GM12865 (cell line): Measurements from ENCODE around the gene CIDEA.

Source experiments
- DNase-seq: peaks from one replicate; pipeline ENCODE4 v3.0.0; 2010; ENCODE audit warnings: low read depth
- H3K4me3 ChIP-seq: 2 replicates; pipeline ENCODE4 v1.5.1; 2011; ENCODE audit warnings: mild to moderate bottlenecking, low read depth, low read length, control low read depth
- TF ChIP-seq, protein P1 (sequence below): IDR thresholded peaks from 2 replicates; pipeline ENCODE4 v1.5.1; 2011; ENCODE audit warnings: low read length, control low read depth, low read depth, inconsistent platforms; ENCODE audit not compliant: insufficient read depth; ENCODE audit errors: missing control alignments

CIDEA gene

DNA sequence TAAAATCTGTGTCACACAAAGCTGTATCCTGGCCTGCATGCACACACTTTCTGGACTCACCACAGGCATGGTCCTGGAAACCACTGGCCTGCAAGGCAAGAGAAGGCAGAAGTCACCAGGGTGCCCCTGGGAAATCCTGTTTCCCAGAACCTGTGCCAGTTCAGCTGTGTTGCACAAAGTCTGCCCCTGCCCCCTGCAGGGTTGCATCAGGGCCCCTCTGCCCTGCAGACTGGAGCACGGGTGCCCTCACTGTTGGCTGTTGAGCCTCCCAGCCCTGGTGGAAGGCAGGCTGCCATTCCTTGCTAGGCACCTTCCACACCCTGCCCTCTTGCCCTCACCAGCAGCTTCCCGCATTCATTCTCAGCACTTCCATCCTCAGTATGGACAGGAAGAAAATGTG lies 35.9 kb downstream of the CIDEA start:
- TF ChIP-seq, protein P1, sequence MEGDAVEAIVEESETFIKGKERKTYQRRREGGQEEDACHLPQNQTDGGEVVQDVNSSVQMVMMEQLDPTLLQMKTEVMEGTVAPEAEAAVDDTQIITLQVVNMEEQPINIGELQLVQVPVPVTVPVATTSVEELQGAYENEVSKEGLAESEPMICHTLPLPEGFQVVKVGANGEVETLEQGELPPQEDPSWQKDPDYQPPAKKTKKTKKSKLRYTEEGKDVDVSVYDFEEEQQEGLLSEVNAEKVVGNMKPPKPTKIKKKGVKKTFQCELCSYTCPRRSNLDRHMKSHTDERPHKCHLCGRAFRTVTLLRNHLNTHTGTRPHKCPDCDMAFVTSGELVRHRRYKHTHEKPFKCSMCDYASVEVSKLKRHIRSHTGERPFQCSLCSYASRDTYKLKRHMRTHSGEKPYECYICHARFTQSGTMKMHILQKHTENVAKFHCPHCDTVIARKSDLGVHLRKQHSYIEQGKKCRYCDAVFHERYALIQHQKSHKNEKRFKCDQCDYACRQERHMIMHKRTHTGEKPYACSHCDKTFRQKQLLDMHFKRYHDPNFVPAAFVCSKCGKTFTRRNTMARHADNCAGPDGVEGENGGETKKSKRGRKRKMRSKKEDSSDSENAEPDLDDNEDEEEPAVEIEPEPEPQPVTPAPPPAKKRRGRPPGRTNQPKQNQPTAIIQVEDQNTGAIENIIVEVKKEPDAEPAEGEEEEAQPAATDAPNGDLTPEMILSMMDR, result no peak
- H3K4me3 ChIP-seq, result no peak overlapping the region
- no peak for DNase-seq

DNA sequence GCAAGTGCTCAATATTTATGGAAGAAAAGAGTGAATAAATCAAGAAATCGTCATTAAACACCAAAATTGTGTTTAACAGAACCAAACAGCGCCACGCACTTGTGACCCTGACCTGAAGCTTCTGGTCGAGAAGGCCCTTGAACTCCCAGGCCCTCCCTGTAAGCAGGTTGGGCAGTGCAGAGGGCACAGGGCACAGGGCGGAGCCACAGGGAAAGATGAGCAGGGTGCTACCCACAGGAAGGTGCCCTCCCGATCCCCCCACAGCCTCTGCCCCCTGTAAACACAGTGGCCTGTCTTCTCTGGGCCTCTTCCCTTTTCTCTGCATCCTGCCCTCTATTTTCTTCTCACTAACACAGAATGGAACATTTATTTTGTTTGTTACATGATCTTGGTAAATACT lies 37.0 kb downstream of the CIDEA start:
- no peak overlapping the region for H3K4me3 ChIP-seq
- TF ChIP-seq, protein P1, result no peak
- no peak for DNase-seq

DNA sequence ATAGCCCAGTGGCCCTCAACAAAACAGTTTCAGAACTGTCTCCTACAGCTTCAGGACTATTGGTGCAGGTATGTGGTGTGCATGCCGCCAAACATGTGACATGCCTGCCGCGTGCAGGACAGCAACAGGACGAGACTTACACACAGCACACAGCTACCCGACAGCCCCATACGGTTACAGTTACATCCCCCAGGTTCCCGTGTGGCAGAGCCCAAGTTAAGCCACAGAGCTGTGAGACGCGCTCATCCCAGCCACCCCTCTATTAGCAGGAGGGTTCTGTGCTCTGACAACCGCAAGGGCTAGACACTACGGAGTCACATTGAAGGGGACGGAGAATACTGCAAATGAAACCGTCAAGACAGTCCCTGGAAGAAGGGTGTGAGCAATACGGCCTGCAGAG lies 37.5 kb downstream of the CIDEA start:
- no peak overlapping the region for H3K4me3 ChIP-seq
- no peak for DNase-seq
- TF ChIP-seq, protein P1, result no peak

DNA sequence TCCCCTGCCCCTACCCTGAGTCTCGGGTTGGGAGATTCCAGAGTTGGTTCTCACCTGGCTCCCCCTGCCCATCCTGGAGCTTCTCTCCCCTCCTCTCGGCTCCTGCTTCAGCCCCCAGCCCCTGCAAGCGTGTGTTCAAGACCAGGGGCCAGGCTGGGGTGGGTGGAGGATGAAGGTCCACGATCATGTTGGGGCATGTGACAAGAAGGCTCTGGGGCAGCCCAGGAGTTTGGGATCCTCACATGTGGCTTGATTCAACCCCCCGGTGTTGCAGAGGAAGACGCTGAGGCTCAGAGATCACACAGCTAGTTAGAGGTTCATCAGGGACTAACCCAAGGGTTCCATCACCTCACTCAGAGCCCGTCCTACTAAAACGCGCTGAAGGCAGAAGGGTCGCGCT lies 39.7 kb downstream of the CIDEA start:
- TF ChIP-seq, protein P1, result no peak
- H3K4me3 ChIP-seq, result no peak overlapping the region
- no peak for DNase-seq

DNA sequence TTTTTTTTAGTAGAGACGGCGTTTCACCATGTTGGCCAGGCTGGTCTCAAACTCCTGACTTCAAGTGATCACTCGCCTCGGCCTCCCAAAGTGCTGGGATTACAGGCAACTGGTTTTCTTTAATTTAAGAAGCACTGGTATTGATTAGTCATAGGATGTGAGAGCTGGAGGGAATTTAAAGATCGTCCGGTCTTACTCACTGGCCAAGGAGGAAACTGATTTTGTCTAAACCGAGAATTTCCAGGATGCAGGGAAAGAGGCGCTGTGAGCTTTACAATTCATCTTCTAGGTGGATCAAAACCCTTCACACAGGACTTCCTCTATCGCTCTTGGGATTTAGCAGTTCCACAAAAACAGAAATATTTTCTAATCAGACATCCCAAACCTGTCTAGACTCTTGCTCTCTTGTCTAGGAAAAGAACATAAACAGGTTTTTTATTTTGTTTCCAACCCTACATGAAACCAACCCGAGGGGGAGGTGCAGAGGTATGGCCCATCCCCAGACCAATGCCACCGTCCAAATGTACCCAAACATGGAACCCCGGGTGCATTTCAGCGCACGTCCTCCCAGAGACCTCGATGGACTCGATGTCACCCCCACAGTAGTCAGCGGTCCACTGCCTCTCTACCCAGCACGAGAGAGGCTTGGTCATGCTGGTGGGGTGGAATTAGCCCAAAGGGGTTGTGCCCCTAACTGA lies 41.4 kb downstream of the CIDEA start:
- no peak for DNase-seq
- TF ChIP-seq, protein P1, result no peak
- H3K4me3 ChIP-seq, result no peak overlapping the region

DNA sequence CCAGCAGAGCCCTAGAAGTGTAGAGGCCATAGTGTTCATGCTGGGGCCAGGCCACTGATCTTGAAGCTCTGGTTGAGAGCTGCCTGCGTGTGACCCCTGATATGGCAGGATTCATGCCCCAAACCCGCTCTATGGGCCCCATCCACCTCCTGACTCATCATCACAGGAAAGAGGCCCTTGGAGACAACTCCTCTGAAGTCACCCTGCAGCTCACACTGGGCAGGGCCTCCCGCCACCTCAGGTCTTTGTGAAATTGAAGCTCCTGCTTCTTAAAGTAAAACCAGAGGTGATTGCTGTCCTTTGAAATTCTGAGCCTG lies 41.9 kb downstream of the CIDEA start:
- DNase-seq, result no peak
- TF ChIP-seq, protein P1, result no peak
- no peak overlapping the region for H3K4me3 ChIP-seq

DNA sequence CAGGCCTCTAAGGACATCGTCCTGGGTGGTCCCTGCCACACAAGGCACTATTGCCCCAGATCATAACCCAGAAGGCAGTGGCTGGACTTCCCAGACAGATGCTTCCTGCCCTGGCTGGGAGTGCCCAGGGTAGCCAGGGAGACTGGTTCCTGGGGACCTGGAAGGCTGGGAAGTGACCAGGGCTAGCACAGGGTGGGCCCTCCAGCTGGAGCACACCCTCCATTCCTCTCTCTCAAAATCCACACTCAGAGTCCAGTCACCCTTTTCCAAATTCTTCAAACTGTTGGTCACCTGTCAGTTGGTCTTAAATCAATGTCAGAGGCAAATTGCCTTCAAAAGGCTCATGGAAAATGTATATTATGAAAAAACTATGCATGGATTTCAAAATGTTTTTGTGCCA lies 42.3 kb downstream of the CIDEA start:
- H3K4me3 ChIP-seq, result no peak overlapping the region
- no peak for DNase-seq

More for the DNA sequence above, 42.3 kb downstream of the CIDEA start:
- TF ChIP-seq, protein P1, result no peak
